Lower leg skin (tissue), 4 donors: ENCODE results near the gene PIP4K2C. TPM values are rescaled to one million over a fixed set of nuclear protein-coding genes. Genes with fewer than 3 reads are reported as not detected.
"Not testable (repeated sequence)": the region's sequence is repeated elsewhere in the genome, so short reads cannot be mapped to it uniquely, and the experiment has no call there.

Source experiments
- DNase-seq, 2 donors: peaks; one replicate each; pipeline ENCODE4 v3.0.0-alpha.2; 2019; ENCODE audit warnings: low spot score in 2 of 2
- H3K4me3 ChIP-seq: fragments of 200-600 bp; sonication (generic); 2 replicates; pipeline ENCODE4 v1.5.1; 2017; ENCODE audit warnings: mild to moderate bottlenecking, low read depth; ENCODE audit not compliant: poor library complexity, severe bottlenecking
- CTCF ChIP-seq, 3 donors: fragments of 450-650 bp; IDR thresholded peaks; one replicate each; pipeline ENCODE4 v1.5.1; 2016; ENCODE audit warnings: antibody characterized with exemption in 3 of 3, mild to moderate bottlenecking in 3 of 3, moderate library complexity in 2 of 3
- POLR2A ChIP-seq, 2 donors: fragments of 450-650 bp; IDR thresholded peaks; one replicate each; pipeline ENCODE4 v1.6.1; 2016 to 2017; ENCODE audit warnings: antibody characterized with exemption in 2 of 2, mild to moderate bottlenecking in 1 of 2, moderate library complexity in 1 of 2
- WGBS, 2 donors: methylation state at CpG; one replicate each; pipeline ENCODE4 v1.1.5; 2018; 5-methylcytosine and 5-hydroxymethylcytosine counted together
- intact Hi-C: fragments of 100-400 bp; cut with DNase I; formaldehyde crosslinking; loops from one replicate; pipeline ENCODE4 v1.15.0; 2023; ENCODE audit warnings: low total_unique reads
- total RNA-seq, 4 donors: library from RNA; depleted of rRNA; stranded (reverse); fragments of >200 nt; gene quantifications; one replicate each; pipeline ENCODE4 v1.1.0, GENCODE V29; 2016

The PIP4K2C gene
- total RNA-seq, 4 donors from 2014 or later = 29.1 to 48.9 (median 39.1) TPM

- no peak for DNase-seq
These were observed 26.7 kb upstream of the PIP4K2C start for GRCh38 chr12:57564178-57564740.

GRCh38 chr12:57568838-57569237 is 22.2 kb upstream of the PIP4K2C start:
- no peak for DNase-seq
- intact Hi-C loops = no loop called here
- TF ChIP-seq CTCF (IDR thresholded peaks at IDR 0.05) (no peak), POLR2A (IDR thresholded peaks at IDR 0.05) (no peak)
- H3K4me3 ChIP-seq = no peak overlapping the region
- 82 to 84% methylated on average over 6 of the region's 6 CpGs for WGBS, 2 donors

More at GRCh38 chr12:57564178-57564740, 26.7 kb upstream of the PIP4K2C start:
- intact Hi-C loops = no loop called here
- no peak overlapping the region for H3K4me3 ChIP-seq
- TF ChIP-seq CTCF (IDR thresholded peaks at IDR 0.05) = no peak
- TF ChIP-seq POLR2A (IDR thresholded peaks at IDR 0.05) = no peak
- 84 to 88% methylated on average over 7 of the region's 7 CpGs for WGBS, 2 donors

GRCh38 chr12:57569858-57570257 is 21.1 kb upstream of the PIP4K2C start:
- no peak for DNase-seq
- intact Hi-C loops = no loop called here
- no peak for TF ChIP-seq POLR2A (IDR thresholded peaks at IDR 0.05)
- no peak for TF ChIP-seq CTCF (IDR thresholded peaks at IDR 0.05)
- 87% methylated on average over 18 of the region's 18 CpGs for WGBS, 2 donors
- no peak overlapping the region for H3K4me3 ChIP-seq

GRCh38 chr12:57570438-57570837 is 20.6 kb upstream of the PIP4K2C start:
- H3K4me3 ChIP-seq, intact Hi-C loops, DNase-seq: not testable (repeated sequence)
- 83 to 84% methylated on average over 13 of the region's 13 CpGs for WGBS, 2 donors

GRCh38 chr12:57571926-57572762 is 18.8 kb upstream of the PIP4K2C start:
- intact Hi-C loops = no loop called here
- DNase-seq = no peak
- TF ChIP-seq CTCF (IDR thresholded peaks at IDR 0.05) = no peak
- no peak for TF ChIP-seq POLR2A (IDR thresholded peaks at IDR 0.05)
- no peak overlapping the region for H3K4me3 ChIP-seq
- 84 to 91% methylated on average over 12 of the region's 12 CpGs for WGBS, 2 donors

GRCh38 chr12:57574795-57575194 is 16.2 kb upstream of the PIP4K2C start:
- WGBS, 2 donors = 88 to 92% methylated on average over 10 of the region's 10 CpGs
- intact Hi-C loops = no loop called here
- DNase-seq = no peak
- H3K4me3 ChIP-seq = no peak overlapping the region
- TF ChIP-seq POLR2A (IDR thresholded peaks at IDR 0.05) (no peak), CTCF (IDR thresholded peaks at IDR 0.05) (no peak)
